HepG2 (cell line): ENCODE results near the gene MAP2K5. TPM values are rescaled to one million over a fixed set of nuclear protein-coding genes. Genes with fewer than 3 reads are reported as not detected.

Experiments used
- ATAC-seq: fragments of 200-7000 bp; cut with Tn5 transposase; 3 replicates; pipeline ENCODE4 v1.9.1; 2020; ENCODE audit warnings: mild to moderate bottlenecking, moderate library complexity
- BruUV-seq: library from RNA; stranded (reverse); fragments of 400-500 nt; replicated peaks from 2 replicates; lab custom pipeline; 2021; lab: Mats Ljungman, UMichigan
- CTCF ChIA-PET: fragments of 300-600 bp; formaldehyde crosslinking; extraction: SDS; loops from one replicate; lab custom pipeline; 2021; ENCODE audit warnings: low total read pairs, inconsistent platforms, low intra/inter-chr PET ratio; lab: Yijun Ruan, JAX
- POLR2A ChIA-PET: fragments of 350-600 bp; sonication (Branson Sonifier 250); formaldehyde crosslinking; loops from one replicate; lab custom pipeline; 2020; ENCODE audit warnings: antibody characterized with exemption, inconsistent platforms; lab: Yijun Ruan, JAX
- DNase-seq: peaks from one replicate; pipeline ENCODE4 v3.0.0-alpha.2; 2015; ENCODE audit warnings: low spot score
- FAIRE-seq: peaks from 3 replicates; lab custom pipeline; 2011; peaks lifted over from hg19 to GRCh38; lab: Jason Lieb, UNC
- H2AFZ ChIP-seq: one replicate; pipeline ENCODE4 v1.6.1; 2011; ENCODE audit warnings: low read length, inconsistent platforms
- H3K27ac ChIP-seq: fragments of 300-600 bp; 3 replicates; pipeline ENCODE4 v1.8.0; 2011; ENCODE audit warnings: mixed run types, mild to moderate bottlenecking, mixed read lengths, low read length, inconsistent platforms; ENCODE audit not compliant: insufficient read depth; ENCODE audit errors: extremely low read length
- H3K27me3 ChIP-seq, 2 experiments: fragments of 200-600 bp in 1 of 2; 2 replicates in 1 of 2; 3 replicates in 1 of 2; pipeline versions ENCODE4 v1.6.0 to v1.8.0; 2011; ENCODE audit warnings: low read length in 2 of 2, mild to moderate bottlenecking in 2 of 2, moderate library complexity in 2 of 2, inconsistent platforms in 1 of 2; ENCODE audit not compliant: insufficient read depth in 2 of 2, control insufficient read depth in 1 of 2
- H3K36me3 ChIP-seq, 2 experiments: fragments of 200-600 bp in 1 of 2; replicated peaks in 1 of 2; 2 replicates in 1 of 2; 3 replicates in 1 of 2; pipeline versions ENCODE4 v1.5.1 to v1.8.0; 2011; ENCODE audit warnings: low read length in 2 of 2, inconsistent platforms in 1 of 2; ENCODE audit not compliant: insufficient read depth in 2 of 2, control insufficient read depth in 1 of 2
- H3K4me1 ChIP-seq: 2 replicates; pipeline ENCODE4 v1.5.1; 2012; ENCODE audit warnings: low read length, inconsistent platforms; ENCODE audit not compliant: insufficient read depth
- H3K4me2 ChIP-seq: 2 replicates; pipeline ENCODE4 v1.6.0; 2011; ENCODE audit warnings: low read depth, low read length, inconsistent platforms
- H3K4me3 ChIP-seq, 3 experiments: fragments of 200-600 bp in 1 of 3; sonication (generic), shearing (Covaris generic) in 1 of 3; replicated peaks in 1 of 3; 2 replicates each; pipeline ENCODE4 v1.5.1; 2011 to 2016; ENCODE audit warnings: low read length in 3 of 3, inconsistent platforms in 2 of 3, low read depth in 2 of 3, mild to moderate bottlenecking in 2 of 3, control low read depth in 1 of 3, mixed read lengths in 1 of 3; ENCODE audit not compliant: insufficient read depth in 1 of 3
- H3K79me2 ChIP-seq: one replicate; pipeline ENCODE4 v1.6.1; 2011; ENCODE audit warnings: low read length, inconsistent platforms; ENCODE audit not compliant: insufficient read depth
- H3K9ac ChIP-seq: 2 replicates; pipeline ENCODE4 v1.6.0; 2011; ENCODE audit warnings: mild to moderate bottlenecking, low read depth, low read length, inconsistent platforms; ENCODE audit not compliant: insufficient read depth
- H3K9me3 ChIP-seq: 2 replicates; pipeline ENCODE4 v1.5.1; 2012; ENCODE audit warnings: mild to moderate bottlenecking, low read length
- H4K20me1 ChIP-seq: 2 replicates; pipeline ENCODE4 v1.6.0; 2011; ENCODE audit warnings: inconsistent platforms, mild to moderate bottlenecking, low read length, moderate library complexity; ENCODE audit not compliant: insufficient read depth
- ARNTL ChIP-seq: sonication (generic); formaldehyde crosslinking; IDR thresholded peaks from 2 replicates; pipeline ENCODE4 v1.4.0; 2020; ENCODE audit warnings: mild to moderate bottlenecking, missing genetic modification reagents
- KDM5A ChIP-seq: fragments of 200-600 bp; sonication (generic); IDR thresholded peaks from 2 replicates; pipeline ENCODE4 v1.7.0; 2018; ENCODE audit warnings: antibody characterized with exemption, mild to moderate bottlenecking, low read length, borderline replicate concordance
- MED13 ChIP-seq: sonication (generic); formaldehyde crosslinking; IDR thresholded peaks from 2 replicates; pipeline ENCODE4 v1.5.0; 2020; ENCODE audit warnings: missing genetic modification reagents
- TOE1 ChIP-seq: sonication (generic); formaldehyde crosslinking; IDR thresholded peaks from 2 replicates; pipeline ENCODE4 v1.4.0; 2020; ENCODE audit warnings: mild to moderate bottlenecking, missing genetic modification reagents
- ZC3H4 ChIP-seq: sonication (generic); formaldehyde crosslinking; IDR thresholded peaks from 2 replicates; pipeline ENCODE4 v1.4.0; 2020; ENCODE audit warnings: missing genetic modification reagents, borderline replicate concordance
- ZFAT ChIP-seq: sonication (generic); formaldehyde crosslinking; conservative IDR thresholded peaks from 2 replicates; pipeline ENCODE4 v1.8.1; 2023; ENCODE audit warnings: missing genetic modification reagents, inconsistent platforms
- WGBS: methylation state at CpG from one replicate; pipeline ENCODE4 v1.1.6; 2017; ENCODE audit warnings: low lambda C conversion rate; 5-methylcytosine and 5-hydroxymethylcytosine counted together
- in situ Hi-C: cut with HindIII; loops from 2 replicates; pipeline ENCODE4 v1.10.0; 2017; ENCODE audit warnings: low pct_unique_long_range_greater_than_20kb; ENCODE audit not compliant: extremely low pct_ligation_motif_present
- intact Hi-C: fragments of 100-400 bp; cut with micrococcal nuclease; formaldehyde crosslinking; loops from one replicate; pipeline ENCODE4 v1.10.0; 2022; ENCODE audit not compliant: unreplicated experiment
- polyA plus RNA-seq, 8 experiments: library from polyadenylated mRNA; depleted of rRNA in 3 of 8; stranded (reverse) in 7 of 8; unstranded in 1 of 8; fragments of >200 nt; fragmentation: Illumina TruSeq in 4 of 8; extraction: Trizol in 4 of 8; gene quantifications; 2 replicates each; pipeline versions ENCODE4 v1.2.1 to v1.2.3, GENCODE V29; 2011 to 2016; ENCODE audit warnings: low read depth in 4 of 8, missing spikeins in 1 of 8, mixed read lengths in 1 of 8; ENCODE audit not compliant: insufficient read depth in 1 of 8
- total RNA-seq, 5 experiments: library from RNA; depleted of rRNA; stranded (reverse); fragments of >200 nt; fragmentation: Illumina TruSeq; extraction: Trizol; gene quantifications; 2 replicates each; pipeline ENCODE4 v1.2.3, GENCODE V29; 2016; ENCODE audit warnings: low read depth in 1 of 5
- TF ChIP-seq, protein P1 (sequence below): sonication (generic); formaldehyde crosslinking; IDR thresholded peaks from 2 replicates; pipeline ENCODE4 v1.4.0; 2020; ENCODE audit warnings: missing genetic modification reagents
- TF ChIP-seq, protein P2 (sequence below): sonication (generic); formaldehyde crosslinking; IDR thresholded peaks from 2 replicates; pipeline ENCODE4 v1.4.0; 2020; ENCODE audit warnings: low read depth, mild to moderate bottlenecking, missing genetic modification reagents
- TF ChIP-seq, protein P3 (sequence below): sonication (generic); formaldehyde crosslinking; IDR thresholded peaks from 2 replicates; pipeline ENCODE4 v1.4.0; 2020; ENCODE audit warnings: missing genetic modification reagents, mild to moderate bottlenecking, borderline replicate concordance
- TF ChIP-seq, protein P4 (sequence below), 2 experiments: sonication (generic) in 1 of 2; formaldehyde crosslinking in 1 of 2; IDR thresholded peaks; 2 replicates each; pipeline versions ENCODE4 v1.4.0 to v1.6.1; 2018 to 2020; ENCODE audit warnings: missing genetic modification reagents in 2 of 2, borderline replicate concordance in 1 of 2, low read depth in 1 of 2, mild to moderate bottlenecking in 1 of 2, missing biosample characterization in 1 of 2

The MAP2K5 gene
- total and polyA plus RNA-seq, 2 of the 13 experiments (the other 11 are each of a cell fraction or from before 2014, with no cell fraction given): 4.0 to 4.3 TPM

DNA sequence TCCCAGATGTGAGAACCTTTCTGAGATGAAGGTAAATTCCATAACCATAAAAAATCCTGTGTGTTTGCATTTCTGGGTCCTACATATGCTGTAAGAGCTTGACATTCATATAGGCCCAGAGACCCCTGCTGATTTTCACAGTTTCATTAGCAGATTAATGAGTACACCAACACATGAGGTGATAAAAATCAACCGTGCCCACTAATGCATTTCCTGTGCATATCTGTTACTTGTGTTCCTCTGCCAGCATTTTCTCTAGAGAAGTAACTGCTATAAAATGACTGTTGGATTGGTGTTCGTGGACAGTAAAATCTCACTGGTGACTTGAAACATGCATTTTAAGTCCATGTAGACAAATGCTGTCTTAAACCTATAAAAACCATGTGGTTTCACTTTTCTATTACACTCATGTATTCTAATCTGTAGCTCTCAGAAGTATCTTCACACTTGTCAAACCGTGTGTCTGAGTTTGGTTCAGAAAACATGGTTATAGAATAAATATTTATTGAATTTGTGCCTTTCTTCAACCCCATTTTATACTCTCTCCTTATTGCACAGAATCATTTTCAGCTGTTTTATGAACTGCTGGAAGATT, 14.6 kb downstream of the MAP2K5 start (continued):
- TF ChIP-seq, protein P1, sequence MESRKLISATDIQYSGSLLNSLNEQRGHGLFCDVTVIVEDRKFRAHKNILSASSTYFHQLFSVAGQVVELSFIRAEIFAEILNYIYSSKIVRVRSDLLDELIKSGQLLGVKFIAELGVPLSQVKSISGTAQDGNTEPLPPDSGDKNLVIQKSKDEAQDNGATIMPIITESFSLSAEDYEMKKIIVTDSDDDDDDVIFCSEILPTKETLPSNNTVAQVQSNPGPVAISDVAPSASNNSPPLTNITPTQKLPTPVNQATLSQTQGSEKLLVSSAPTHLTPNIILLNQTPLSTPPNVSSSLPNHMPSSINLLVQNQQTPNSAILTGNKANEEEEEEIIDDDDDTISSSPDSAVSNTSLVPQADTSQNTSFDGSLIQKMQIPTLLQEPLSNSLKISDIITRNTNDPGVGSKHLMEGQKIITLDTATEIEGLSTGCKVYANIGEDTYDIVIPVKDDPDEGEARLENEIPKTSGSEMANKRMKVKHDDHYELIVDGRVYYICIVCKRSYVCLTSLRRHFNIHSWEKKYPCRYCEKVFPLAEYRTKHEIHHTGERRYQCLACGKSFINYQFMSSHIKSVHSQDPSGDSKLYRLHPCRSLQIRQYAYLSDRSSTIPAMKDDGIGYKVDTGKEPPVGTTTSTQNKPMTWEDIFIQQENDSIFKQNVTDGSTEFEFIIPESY (CRISPR knock-in tag): no peak
- TF ChIP-seq, protein P2, sequence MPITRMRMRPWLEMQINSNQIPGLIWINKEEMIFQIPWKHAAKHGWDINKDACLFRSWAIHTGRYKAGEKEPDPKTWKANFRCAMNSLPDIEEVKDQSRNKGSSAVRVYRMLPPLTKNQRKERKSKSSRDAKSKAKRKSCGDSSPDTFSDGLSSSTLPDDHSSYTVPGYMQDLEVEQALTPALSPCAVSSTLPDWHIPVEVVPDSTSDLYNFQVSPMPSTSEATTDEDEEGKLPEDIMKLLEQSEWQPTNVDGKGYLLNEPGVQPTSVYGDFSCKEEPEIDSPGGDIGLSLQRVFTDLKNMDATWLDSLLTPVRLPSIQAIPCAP (CRISPR knock-in tag): no peak
- TF ChIP-seq, all 625 proteins: peak for 0

DNA sequence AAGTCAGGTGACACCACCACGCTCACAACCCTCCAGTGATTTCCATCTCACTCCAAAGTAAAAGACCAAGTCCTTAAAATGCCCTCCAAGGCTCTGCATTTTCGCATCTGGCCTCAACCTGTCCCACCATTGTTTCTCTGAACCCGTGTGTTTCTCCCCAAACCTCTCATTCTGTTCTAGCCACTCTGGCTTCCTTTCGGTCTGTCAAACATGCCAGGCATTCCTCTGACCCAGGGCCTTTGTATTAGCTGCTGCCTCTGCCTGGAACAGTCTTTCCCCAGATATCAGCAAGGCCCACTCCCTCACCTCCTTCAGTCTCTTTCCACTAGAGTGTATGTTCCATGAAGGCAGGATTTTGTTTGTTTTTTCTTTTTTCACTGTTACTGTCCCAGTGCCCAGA, 16.0 kb downstream of the MAP2K5 start:
- H4K20me1 ChIP-seq: no peaks in the 10 kb centered on the region; the same call in 1 of the 2 replicates
- H3K9me3 ChIP-seq: no peaks in the 10 kb centered on the region
- H3K4me1 ChIP-seq: no peaks in the 10 kb centered on the region
- no peak overlapping the region for H2AFZ ChIP-seq
- no TSS peak for BruUV-seq
- no peak for FAIRE-seq
- CTCF ChIA-PET: no interaction called here
- peaks cover 2 to 4% of the 10 kb centered on the region in 2 experiments; a peak in 1 of 5 replicates for H3K36me3 ChIP-seq
- no peak overlapping the region for H3K4me2 ChIP-seq
- in situ Hi-C loops (no loop called here), intact Hi-C loops (no loop called here)
- WGBS: 92% methylated on average over 4 of the region's 4 CpGs
- DNase-seq: no peak
- H3K9ac ChIP-seq: no peak overlapping the region
- POLR2A ChIA-PET: no interaction called here
- no peaks in the 10 kb centered on the region for H3K79me2 ChIP-seq
- no peak overlapping the region for H3K27ac ChIP-seq
- no peaks in the 10 kb centered on the region for H3K27me3 ChIP-seq
- no peak overlapping the region for H3K4me3 ChIP-seq
- ATAC-seq: no peak
- TF ChIP-seq ARNTL (CRISPR knock-in tag) (no peak), KDM5A (no peak), TOE1 (CRISPR knock-in tag) (no peak), MED13 (CRISPR knock-in tag) (no peak), ZC3H4 (CRISPR knock-in tag) (no peak), ZFAT (no peak)
- TF ChIP-seq, protein P3, sequence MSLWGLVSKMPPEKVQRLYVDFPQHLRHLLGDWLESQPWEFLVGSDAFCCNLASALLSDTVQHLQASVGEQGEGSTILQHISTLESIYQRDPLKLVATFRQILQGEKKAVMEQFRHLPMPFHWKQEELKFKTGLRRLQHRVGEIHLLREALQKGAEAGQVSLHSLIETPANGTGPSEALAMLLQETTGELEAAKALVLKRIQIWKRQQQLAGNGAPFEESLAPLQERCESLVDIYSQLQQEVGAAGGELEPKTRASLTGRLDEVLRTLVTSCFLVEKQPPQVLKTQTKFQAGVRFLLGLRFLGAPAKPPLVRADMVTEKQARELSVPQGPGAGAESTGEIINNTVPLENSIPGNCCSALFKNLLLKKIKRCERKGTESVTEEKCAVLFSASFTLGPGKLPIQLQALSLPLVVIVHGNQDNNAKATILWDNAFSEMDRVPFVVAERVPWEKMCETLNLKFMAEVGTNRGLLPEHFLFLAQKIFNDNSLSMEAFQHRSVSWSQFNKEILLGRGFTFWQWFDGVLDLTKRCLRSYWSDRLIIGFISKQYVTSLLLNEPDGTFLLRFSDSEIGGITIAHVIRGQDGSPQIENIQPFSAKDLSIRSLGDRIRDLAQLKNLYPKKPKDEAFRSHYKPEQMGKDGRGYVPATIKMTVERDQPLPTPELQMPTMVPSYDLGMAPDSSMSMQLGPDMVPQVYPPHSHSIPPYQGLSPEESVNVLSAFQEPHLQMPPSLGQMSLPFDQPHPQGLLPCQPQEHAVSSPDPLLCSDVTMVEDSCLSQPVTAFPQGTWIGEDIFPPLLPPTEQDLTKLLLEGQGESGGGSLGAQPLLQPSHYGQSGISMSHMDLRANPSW (CRISPR knock-in tag): no peak
- TF ChIP-seq, protein P4, sequence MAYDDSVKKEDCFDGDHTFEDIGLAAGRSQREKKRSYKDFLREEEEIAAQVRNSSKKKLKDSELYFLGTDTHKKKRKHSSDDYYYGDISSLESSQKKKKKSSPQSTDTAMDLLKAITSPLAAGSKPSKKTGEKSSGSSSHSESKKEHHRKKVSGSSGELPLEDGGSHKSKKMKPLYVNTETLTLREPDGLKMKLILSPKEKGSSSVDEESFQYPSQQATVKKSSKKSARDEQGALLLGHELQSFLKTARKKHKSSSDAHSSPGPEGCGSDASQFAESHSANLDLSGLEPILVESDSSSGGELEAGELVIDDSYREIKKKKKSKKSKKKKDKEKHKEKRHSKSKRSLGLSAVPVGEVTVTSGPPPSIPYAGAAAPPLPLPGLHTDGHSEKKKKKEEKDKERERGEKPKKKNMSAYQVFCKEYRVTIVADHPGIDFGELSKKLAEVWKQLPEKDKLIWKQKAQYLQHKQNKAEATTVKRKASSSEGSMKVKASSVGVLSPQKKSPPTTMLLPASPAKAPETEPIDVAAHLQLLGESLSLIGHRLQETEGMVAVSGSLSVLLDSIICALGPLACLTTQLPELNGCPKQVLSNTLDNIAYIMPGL (CRISPR knock-in tag; IDR thresholded peaks at IDR 0.05; ENCODE audit: borderline replicate concordance in 1 of 2, low read depth in 1 of 2): no peak
